Activated B cell treated with CpG ODN at 0.5 μM for 24 hours (primary cell): Measurements from ENCODE around the gene SMIM32. TPM values are rescaled to one million over a fixed set of nuclear protein-coding genes. Genes with fewer than 3 reads are reported as not detected.

ENCODE experiments used
- ATAC-seq: fragments of 200-7000 bp; cut with Tn5 transposase; one replicate; pipeline ENCODE4 v1.10.0; 2021; ENCODE audit warnings: low read depth, mild to moderate bottlenecking, moderate library complexity
- CTCF ChIA-PET: fragments of 350-600 bp; sonication (Branson Sonifier 250); formaldehyde crosslinking; loops from one replicate; lab custom pipeline; 2021; ENCODE audit warnings: antibody characterized with exemption; lab: Charles Lee
- POLR2A ChIA-PET: fragments of 350-600 bp; sonication (Branson Sonifier 250); formaldehyde crosslinking; loops from one replicate; lab custom pipeline; 2021; ENCODE audit warnings: antibody characterized with exemption; lab: Charles Lee
- DNase-seq: peaks from one replicate; pipeline ENCODE4 v3.0.0; 2022
- H3K27ac Mint-ChIP-seq: one replicate; pipeline ENCODE4 v1.8.0; 2020; ENCODE audit warnings: mixed read lengths
- H3K27me3 Mint-ChIP-seq: one replicate; pipeline ENCODE4 v1.8.0; 2021; ENCODE audit warnings: mixed read lengths
- H3K36me3 Mint-ChIP-seq: one replicate; pipeline ENCODE4 v1.8.0; 2021; ENCODE audit warnings: low read depth, mixed read lengths
- H3K4me1 Mint-ChIP-seq: one replicate; pipeline ENCODE4 v1.8.0; 2021; ENCODE audit warnings: mixed read lengths
- H3K4me3 Mint-ChIP-seq: one replicate; pipeline ENCODE4 v1.8.0; 2020; ENCODE audit warnings: mild to moderate bottlenecking, mixed read lengths
- H3K9me3 Mint-ChIP-seq: one replicate; pipeline ENCODE4 v1.8.0; 2020; ENCODE audit warnings: mixed read lengths
- intact Hi-C: fragments of 100-400 bp; cut with micrococcal nuclease; formaldehyde crosslinking; loops from one replicate; pipeline ENCODE4 v1.15.1; 2024
- total RNA-seq: library from RNA; stranded (reverse); gene quantifications from 2 replicates; pipeline ENCODE4 v1.2.3, GENCODE V29; 2022
- TF ChIP-seq, protein P1 (sequence below): fragments of 200-600 bp; IDR thresholded peaks from one replicate; pipeline ENCODE4 v1.8.0; 2022; ENCODE audit warnings: antibody characterized with exemption, mild to moderate bottlenecking

SMIM32 gene
- total RNA-seq, 1 donor from 2014 or later: not detected

DNA sequence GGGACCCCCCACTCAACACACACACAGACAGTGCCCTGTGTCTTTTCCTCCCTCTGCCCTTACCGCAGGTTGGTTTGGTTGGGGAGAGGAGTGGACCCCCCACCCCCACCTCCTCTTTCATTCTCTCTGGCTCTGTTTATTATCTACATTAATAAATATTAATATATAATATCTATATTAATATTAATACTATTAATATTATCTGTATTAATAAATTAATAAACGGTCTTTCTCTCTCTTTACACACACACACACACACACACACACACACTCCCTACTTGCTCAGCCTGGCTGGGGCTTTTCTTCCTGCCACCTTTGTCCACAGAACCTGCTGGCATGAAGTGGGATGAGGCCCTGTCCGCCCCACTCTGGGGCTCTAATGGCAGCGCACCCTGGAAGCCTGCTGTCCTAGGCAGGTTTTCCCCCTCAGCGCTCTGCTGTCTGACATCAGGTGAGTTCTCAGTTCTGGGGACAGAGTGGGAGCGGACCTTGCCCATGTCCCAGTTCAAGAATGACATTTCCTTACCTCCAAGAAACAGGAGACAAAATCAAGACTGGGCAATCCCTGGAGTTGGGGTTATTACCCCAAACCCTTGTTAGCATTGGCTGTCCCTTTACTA is 10.5 kb upstream of the SMIM32 start:
- ChIA-PET CTCF (no interaction called here), POLR2A (no interaction called here)
- DNase-seq: no peak
- H3K4me1 Mint-ChIP-seq: no peaks in the 10 kb centered on the region
- no peak for ATAC-seq
- no peak overlapping the region for H3K27ac Mint-ChIP-seq
- no peaks in the 10 kb centered on the region for H3K36me3 Mint-ChIP-seq
- H3K27me3 Mint-ChIP-seq: peaks cover 14% of the 10 kb centered on the region
- TF ChIP-seq, protein P1, sequence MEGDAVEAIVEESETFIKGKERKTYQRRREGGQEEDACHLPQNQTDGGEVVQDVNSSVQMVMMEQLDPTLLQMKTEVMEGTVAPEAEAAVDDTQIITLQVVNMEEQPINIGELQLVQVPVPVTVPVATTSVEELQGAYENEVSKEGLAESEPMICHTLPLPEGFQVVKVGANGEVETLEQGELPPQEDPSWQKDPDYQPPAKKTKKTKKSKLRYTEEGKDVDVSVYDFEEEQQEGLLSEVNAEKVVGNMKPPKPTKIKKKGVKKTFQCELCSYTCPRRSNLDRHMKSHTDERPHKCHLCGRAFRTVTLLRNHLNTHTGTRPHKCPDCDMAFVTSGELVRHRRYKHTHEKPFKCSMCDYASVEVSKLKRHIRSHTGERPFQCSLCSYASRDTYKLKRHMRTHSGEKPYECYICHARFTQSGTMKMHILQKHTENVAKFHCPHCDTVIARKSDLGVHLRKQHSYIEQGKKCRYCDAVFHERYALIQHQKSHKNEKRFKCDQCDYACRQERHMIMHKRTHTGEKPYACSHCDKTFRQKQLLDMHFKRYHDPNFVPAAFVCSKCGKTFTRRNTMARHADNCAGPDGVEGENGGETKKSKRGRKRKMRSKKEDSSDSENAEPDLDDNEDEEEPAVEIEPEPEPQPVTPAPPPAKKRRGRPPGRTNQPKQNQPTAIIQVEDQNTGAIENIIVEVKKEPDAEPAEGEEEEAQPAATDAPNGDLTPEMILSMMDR: no peak
- intact Hi-C loops: no loop called here
- no peaks in the 10 kb centered on the region for H3K9me3 Mint-ChIP-seq
- no peak overlapping the region for H3K4me3 Mint-ChIP-seq

DNA sequence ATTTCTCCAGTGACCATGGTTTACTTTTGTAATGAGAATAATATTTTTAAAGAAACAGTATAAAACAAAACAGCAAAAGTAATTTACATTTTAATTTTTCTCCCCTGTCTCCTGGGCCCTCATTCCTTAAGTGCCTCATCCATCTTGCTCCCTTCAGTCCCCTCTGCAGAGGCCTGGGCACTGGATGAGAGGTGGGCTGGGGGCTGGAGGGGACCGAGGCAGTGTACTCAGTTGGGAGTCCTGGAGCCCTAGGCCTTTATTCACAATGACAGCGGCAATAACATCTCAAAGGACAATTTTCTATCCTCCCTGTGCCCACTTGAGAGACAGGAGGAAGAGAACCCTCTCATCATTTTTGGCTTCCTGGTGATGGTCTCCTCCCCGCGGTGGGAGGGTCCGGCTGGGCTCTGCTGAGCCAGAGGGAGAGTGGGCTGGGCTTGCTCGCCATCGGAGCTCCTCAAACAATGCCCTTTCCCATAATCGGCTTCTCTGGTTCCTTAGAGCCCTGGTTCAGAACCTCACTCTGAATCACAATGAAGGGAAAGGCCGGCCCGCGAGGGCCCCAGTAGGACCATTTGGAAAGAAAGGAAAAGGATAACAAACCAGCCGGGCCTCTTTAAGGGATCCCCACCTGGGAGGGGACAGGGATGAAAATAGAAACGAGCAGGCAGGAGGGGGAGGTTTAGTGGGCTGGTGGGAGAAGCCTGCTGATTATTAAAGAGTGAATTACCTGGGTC is 9.7 kb upstream of the SMIM32 start:
- DNase-seq (no peak), ATAC-seq (no peak)
- TF ChIP-seq, protein P1: no peak
- no peak overlapping the region for H3K4me3 Mint-ChIP-seq
- H3K27ac Mint-ChIP-seq: no peak overlapping the region
- H3K4me1 Mint-ChIP-seq: no peaks in the 10 kb centered on the region
- ChIA-PET POLR2A (no interaction called here), CTCF (no interaction called here)
- intact Hi-C loops: no loop called here
- no peaks in the 10 kb centered on the region for H3K9me3 Mint-ChIP-seq
- H3K36me3 Mint-ChIP-seq: no peaks in the 10 kb centered on the region
- peaks cover 14% of the 10 kb centered on the region for H3K27me3 Mint-ChIP-seq

DNA sequence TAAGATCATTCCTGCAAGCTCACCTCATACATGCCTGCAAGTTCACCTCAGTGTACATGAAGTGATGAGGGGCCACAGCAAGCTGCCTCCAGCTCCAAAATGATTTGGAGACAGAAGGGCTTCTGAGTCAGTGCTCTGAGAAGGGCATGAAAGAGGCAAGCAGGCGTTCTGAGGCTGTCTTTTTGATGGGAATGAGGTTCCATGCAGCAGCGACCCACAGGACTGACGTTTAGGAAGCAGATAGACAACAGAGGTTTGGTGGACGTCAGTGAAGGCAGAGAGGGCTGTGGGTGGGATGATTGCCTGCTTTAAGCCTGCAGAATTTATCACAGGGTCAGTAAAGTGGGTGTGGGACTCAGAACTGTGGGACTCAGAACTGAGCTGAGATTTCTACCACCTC is 8.9 kb upstream of the SMIM32 start:
- TF ChIP-seq, protein P1: no peak
- CTCF ChIA-PET: no interaction called here
- DNase-seq (no peak), ATAC-seq (no peak)
- Mint-ChIP-seq H3K9me3 (no peaks in the 10 kb centered on the region), H3K4me1 (no peaks in the 10 kb centered on the region), H3K36me3 (no peaks in the 10 kb centered on the region), H3K4me3 (no peak overlapping the region), H3K27ac (no peak overlapping the region), H3K27me3 (peaks cover 14% of the 10 kb centered on the region)
- intact Hi-C loops: no loop called here
- POLR2A ChIA-PET: no interaction called here

DNA sequence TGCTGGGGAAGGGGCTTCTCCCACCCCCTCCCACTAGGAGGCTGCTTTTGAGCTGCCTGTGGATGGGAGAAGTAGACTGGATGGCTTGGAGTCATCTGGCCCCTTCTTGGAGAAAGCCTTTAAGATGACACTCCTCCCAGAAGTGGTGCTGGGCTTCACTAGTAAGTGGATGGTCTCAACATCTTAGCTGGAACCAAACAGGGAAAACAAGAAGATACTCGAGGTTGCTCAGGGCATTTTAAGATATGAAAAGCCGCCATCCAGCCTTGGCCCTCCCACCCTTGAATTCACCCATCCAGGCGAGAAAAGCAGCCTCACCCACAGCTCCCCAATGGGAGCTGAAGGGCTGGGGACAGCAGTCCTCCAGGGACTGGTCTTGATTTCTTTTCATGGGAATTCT is 7.8 kb upstream of the SMIM32 start:
- TF ChIP-seq, protein P1: no peak
- Mint-ChIP-seq H3K27me3 (peaks cover 19% of the 10 kb centered on the region), H3K4me3 (no peak overlapping the region), H3K9me3 (no peaks in the 10 kb centered on the region), H3K4me1 (no peaks in the 10 kb centered on the region), H3K36me3 (no peaks in the 10 kb centered on the region), H3K27ac (no peak overlapping the region)
- no peak for DNase-seq
- ChIA-PET POLR2A (no interaction called here), CTCF (no interaction called here)
- ATAC-seq: no peak
- intact Hi-C loops: no loop called here

DNA sequence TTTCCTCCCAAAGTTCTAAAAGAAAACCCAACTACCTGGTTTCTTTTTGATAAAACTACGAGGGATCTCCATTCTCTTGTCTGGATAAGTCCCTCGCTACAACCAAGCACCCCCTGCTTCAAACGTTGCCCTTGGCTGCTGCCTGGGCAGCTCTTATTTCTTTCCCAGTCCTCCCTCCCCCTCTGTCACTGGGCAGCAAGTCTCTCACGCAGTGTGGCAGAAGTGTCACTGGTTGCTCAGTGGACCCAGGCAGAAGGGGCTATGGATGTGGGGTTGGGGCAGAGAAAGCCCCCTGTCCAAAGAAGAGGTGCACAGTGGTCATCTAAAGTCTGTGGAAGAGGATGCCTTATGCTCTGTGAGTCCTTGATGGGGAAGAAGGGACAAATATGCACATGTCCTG is 7.2 kb upstream of the SMIM32 start:
- intact Hi-C loops: no loop called here
- no peak for DNase-seq
- Mint-ChIP-seq H3K9me3 (no peaks in the 10 kb centered on the region), H3K36me3 (no peaks in the 10 kb centered on the region), H3K4me1 (no peaks in the 10 kb centered on the region), H3K27me3 (peaks cover 24% of the 10 kb centered on the region), H3K27ac (no peak overlapping the region), H3K4me3 (no peak overlapping the region)
- ChIA-PET POLR2A (no interaction called here), CTCF (no interaction called here)
- no peak for ATAC-seq
- TF ChIP-seq, protein P1: no peak
